Fibroblast of lung (primary cell): ENCODE measurements around the gene LAIR1. TPM values are rescaled to one million over a fixed set of nuclear protein-coding genes. Genes with fewer than 3 reads are reported as not detected.

ENCODE experiments used
- DNase-seq, 2 donors: peaks; one replicate each; pipeline versions ENCODE4 v3.0.0 to v3.0.0-alpha.2; 2010; ENCODE audit warnings: low read depth in 2 of 2
- H2AFZ ChIP-seq: 2 replicates; pipeline ENCODE4 v1.5.1; 2012; ENCODE audit warnings: low read length, control low read depth, inconsistent platforms
- H3K27ac ChIP-seq: 2 replicates; pipeline ENCODE4 v1.5.1; 2011; ENCODE audit warnings: low read length, control low read depth; ENCODE audit not compliant: insufficient read depth
- H3K27me3 ChIP-seq: 2 replicates; pipeline ENCODE4 v1.5.1; 2011; ENCODE audit warnings: mild to moderate bottlenecking, low read length; ENCODE audit not compliant: control insufficient read depth, insufficient read depth
- H3K36me3 ChIP-seq: 2 replicates; pipeline ENCODE4 v1.5.1; 2011; ENCODE audit warnings: low read length; ENCODE audit not compliant: control insufficient read depth, insufficient read depth
- H3K4me1 ChIP-seq: 2 replicates; pipeline ENCODE4 v1.5.1; 2011; ENCODE audit warnings: low read length; ENCODE audit not compliant: control insufficient read depth, insufficient read depth; ENCODE audit errors: extremely low read depth
- H3K4me2 ChIP-seq: 2 replicates; pipeline ENCODE4 v1.5.1; 2011; ENCODE audit warnings: low read length, control low read depth; ENCODE audit not compliant: insufficient read depth; ENCODE audit errors: extremely low read depth
- H3K4me3 ChIP-seq, 4 experiments: fragments of 200-600 bp in 1 of 4; sonication (generic) in 1 of 4; replicated peaks in 1 of 4; 2 replicates each; pipeline ENCODE4 v1.5.1; 2011 to 2016; ENCODE audit warnings: low read length in 4 of 4, low read depth in 3 of 4, mild to moderate bottlenecking in 3 of 4, control low read depth in 2 of 4, inconsistent platforms in 1 of 4, mixed read lengths in 1 of 4; ENCODE audit not compliant: insufficient read depth in 1 of 4; ENCODE audit errors: control extremely low read depth in 1 of 4
- H3K79me2 ChIP-seq: 2 replicates; pipeline ENCODE4 v1.5.1; 2012; ENCODE audit warnings: mild to moderate bottlenecking, low read length, inconsistent platforms; ENCODE audit not compliant: control insufficient read depth, insufficient read depth
- H3K9ac ChIP-seq: 2 replicates; pipeline ENCODE4 v1.5.1; 2011; ENCODE audit warnings: mild to moderate bottlenecking, low read length, control low read depth; ENCODE audit not compliant: insufficient read depth
- H3K9me3 ChIP-seq: 2 replicates; pipeline ENCODE4 v1.5.1; 2012; ENCODE audit warnings: low read depth, low read length; ENCODE audit not compliant: control insufficient read depth, insufficient read depth
- H4K20me1 ChIP-seq: 2 replicates; pipeline ENCODE4 v1.5.1; 2011; ENCODE audit warnings: low read length; ENCODE audit not compliant: control insufficient read depth, insufficient read depth; ENCODE audit errors: extremely low read depth
- EZH2 ChIP-seq: IDR thresholded peaks from 2 replicates; pipeline ENCODE4 v1.5.1; 2012; ENCODE audit warnings: low read length, control low read depth, mild to moderate bottlenecking; ENCODE audit errors: missing control alignments
- polyA plus RNA-seq, 2 donors: library from polyadenylated mRNA; depleted of rRNA in 1 of 2; stranded (reverse) in 1 of 2; unstranded in 1 of 2; fragments of >200 nt; gene quantifications; 2 replicates each; pipeline ENCODE4 v1.2.1, GENCODE V29; 2011 to 2012; ENCODE audit warnings: missing spikeins in 1 of 2
- total RNA-seq: library from RNA; depleted of rRNA; stranded (reverse); fragments of >200 nt; gene quantifications from 2 replicates; pipeline ENCODE4 v1.2.1, GENCODE V29; 2014
- TF ChIP-seq, protein P1 (sequence below), 2 donors: IDR thresholded peaks in 1 of 2; conservative IDR thresholded peaks in 1 of 2; 1 replicate in 1 of 2; 2 replicates in 1 of 2; pipeline ENCODE4 v1.5.1; 2011 to 2012; ENCODE audit warnings: low read length in 2 of 2, control low read depth in 1 of 2, inconsistent platforms in 1 of 2, low read depth in 1 of 2, mild to moderate bottlenecking in 1 of 2

The LAIR1 gene
- total and polyA plus RNA-seq, 2 donors (not counting 1 experiment from before 2014, with no cell fraction given), result not detected

DNA sequence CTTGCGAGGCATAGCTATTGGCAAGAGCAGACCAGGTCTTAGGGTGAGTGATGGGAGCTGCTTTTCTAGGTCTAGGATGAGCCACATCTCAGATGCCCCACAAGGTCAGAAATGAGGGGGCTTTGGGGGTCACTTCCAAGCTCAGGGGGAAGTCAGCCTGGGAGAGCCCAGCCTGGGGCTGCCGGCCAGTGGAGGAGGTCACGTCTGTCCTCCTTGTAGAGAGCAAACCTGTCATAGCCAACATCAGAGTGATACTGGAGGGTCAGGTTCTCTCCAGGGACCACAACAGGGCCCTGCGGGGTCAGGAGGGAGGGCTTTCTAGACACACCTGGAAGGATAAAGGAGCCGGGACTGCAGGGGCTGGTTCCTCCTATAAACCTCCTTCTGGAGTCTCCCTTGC, 54.2 kb downstream of the LAIR1 start:
- TF ChIP-seq, protein P1, sequence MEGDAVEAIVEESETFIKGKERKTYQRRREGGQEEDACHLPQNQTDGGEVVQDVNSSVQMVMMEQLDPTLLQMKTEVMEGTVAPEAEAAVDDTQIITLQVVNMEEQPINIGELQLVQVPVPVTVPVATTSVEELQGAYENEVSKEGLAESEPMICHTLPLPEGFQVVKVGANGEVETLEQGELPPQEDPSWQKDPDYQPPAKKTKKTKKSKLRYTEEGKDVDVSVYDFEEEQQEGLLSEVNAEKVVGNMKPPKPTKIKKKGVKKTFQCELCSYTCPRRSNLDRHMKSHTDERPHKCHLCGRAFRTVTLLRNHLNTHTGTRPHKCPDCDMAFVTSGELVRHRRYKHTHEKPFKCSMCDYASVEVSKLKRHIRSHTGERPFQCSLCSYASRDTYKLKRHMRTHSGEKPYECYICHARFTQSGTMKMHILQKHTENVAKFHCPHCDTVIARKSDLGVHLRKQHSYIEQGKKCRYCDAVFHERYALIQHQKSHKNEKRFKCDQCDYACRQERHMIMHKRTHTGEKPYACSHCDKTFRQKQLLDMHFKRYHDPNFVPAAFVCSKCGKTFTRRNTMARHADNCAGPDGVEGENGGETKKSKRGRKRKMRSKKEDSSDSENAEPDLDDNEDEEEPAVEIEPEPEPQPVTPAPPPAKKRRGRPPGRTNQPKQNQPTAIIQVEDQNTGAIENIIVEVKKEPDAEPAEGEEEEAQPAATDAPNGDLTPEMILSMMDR (conservative IDR thresholded peaks at IDR 0.05 in 1 of 2, IDR thresholded peaks at IDR 0.05 in 1 of 2; ENCODE audit: low read depth in 1 of 2, low read length in 2 of 2), result no peak
- no peak for TF ChIP-seq EZH2
- Histone ChIP-seq H3K79me2 (no peaks in the 10 kb centered on the region), H4K20me1 (no peaks in the 10 kb centered on the region), H3K4me3 (no peak overlapping the region), H3K4me2 (no peak overlapping the region), H3K9me3 (no peaks in the 10 kb centered on the region), H3K4me1 (no peaks in the 10 kb centered on the region), H3K27me3 (no peaks in the 10 kb centered on the region), H3K27ac (no peak overlapping the region), H3K9ac (no peak overlapping the region), H3K36me3 (no peaks in the 10 kb centered on the region), H2AFZ (no peak overlapping the region)
- DNase-seq, result no peak

DNA sequence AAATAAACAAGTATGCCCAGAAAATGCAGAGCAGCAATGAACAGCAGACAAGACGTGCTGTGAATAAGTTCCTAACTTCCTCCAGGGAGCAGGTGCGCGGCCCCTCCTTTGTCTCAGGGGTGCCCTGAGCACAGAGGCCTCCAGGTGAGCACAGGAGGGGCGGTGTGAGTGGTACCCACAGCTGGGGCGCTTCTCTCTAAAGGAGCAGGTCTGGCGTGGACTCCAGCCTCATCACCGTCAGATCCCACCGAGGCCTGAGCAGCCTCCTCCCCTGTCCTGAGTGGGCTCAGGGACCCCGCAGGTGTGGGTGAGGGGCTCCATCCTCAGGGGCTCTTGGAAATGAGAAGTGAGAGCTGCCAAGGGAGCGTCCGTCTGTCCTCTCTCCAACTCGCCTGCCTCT, 54.9 kb downstream of the LAIR1 start:
- Histone ChIP-seq H3K36me3 (no peaks in the 10 kb centered on the region), H3K9ac (no peak overlapping the region), H4K20me1 (no peaks in the 10 kb centered on the region), H3K79me2 (no peaks in the 10 kb centered on the region), H3K27me3 (no peaks in the 10 kb centered on the region), H3K9me3 (no peaks in the 10 kb centered on the region), H3K4me1 (no peaks in the 10 kb centered on the region), H3K4me2 (no peak overlapping the region), H3K27ac (no peak overlapping the region), H3K4me3 (no peak overlapping the region), H2AFZ (no peak overlapping the region)
- TF ChIP-seq, protein P1 (conservative IDR thresholded peaks at IDR 0.05 in 1 of 2, IDR thresholded peaks at IDR 0.05 in 1 of 2; ENCODE audit: low read depth in 1 of 2, low read length in 2 of 2), result no peak
- TF ChIP-seq EZH2, result no peak
- no peak for DNase-seq

DNA sequence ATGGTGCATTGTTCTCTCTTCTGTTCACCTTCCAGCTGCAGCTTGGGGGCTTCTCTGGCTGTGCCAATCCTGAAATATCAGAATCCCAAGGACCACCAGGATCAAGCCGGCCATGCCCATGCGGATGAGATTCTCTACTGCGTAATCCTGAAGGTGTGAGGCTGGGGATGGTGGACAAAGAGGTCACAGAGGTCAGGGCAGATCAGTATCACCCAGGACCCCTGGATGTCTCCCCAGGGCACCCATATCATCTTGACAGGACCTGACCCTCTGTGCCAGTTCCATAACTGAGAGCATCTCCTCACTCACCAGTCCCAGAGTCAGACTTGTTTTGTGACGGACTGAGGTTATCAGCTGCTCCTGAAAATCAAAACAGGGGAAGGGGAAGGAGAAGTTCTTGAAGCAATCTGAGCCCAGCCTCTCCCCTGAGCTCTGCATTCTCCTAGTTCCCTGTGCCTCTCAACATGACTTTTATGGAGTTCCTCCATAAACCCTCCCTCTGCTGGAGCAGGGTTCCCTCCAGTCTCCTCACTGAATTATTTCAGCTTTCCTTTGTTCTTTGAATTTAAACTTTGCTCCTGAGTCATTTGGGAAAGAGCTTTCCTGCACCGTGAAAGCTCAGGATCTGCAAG, 57.2 kb downstream of the LAIR1 start:
- H2AFZ ChIP-seq, result no peak overlapping the region
- H3K36me3 ChIP-seq, result no peaks in the 10 kb centered on the region
- no peaks in the 10 kb centered on the region for H3K79me2 ChIP-seq
- no peaks in the 10 kb centered on the region for H3K27me3 ChIP-seq
- no peak overlapping the region for H3K27ac ChIP-seq
- no peak overlapping the region for H3K4me2 ChIP-seq
- H3K9me3 ChIP-seq, result no peaks in the 10 kb centered on the region
- no peaks in the 10 kb centered on the region for H3K4me1 ChIP-seq
- H4K20me1 ChIP-seq, result no peaks in the 10 kb centered on the region
- no peak overlapping the region for H3K9ac ChIP-seq
- DNase-seq, result no peak
- TF ChIP-seq, protein P1 (conservative IDR thresholded peaks at IDR 0.05 in 1 of 2, IDR thresholded peaks at IDR 0.05 in 1 of 2; ENCODE audit: low read depth in 1 of 2, low read length in 2 of 2), result no peak
- TF ChIP-seq EZH2, result no peak
- H3K4me3 ChIP-seq, result no peak overlapping the region
